ENCODE measurements around the gene CSF1.

Gene CSF1

GRCh38 chr1:109901524-109902145 is 9.0 kb upstream of the CSF1 start:
- DNase-seq (ENCODE audit: low read depth in 3 of 3), result no peak

- no peak for DNase-seq (ENCODE audit: low read depth in 3 of 3)
Measured at GRCh38 chr1:109902204-109902985, 8.3 kb upstream of the CSF1 start.

GRCh38 chr1:109903376-109903930 is 7.2 kb upstream of the CSF1 start:
- no peak for DNase-seq (ENCODE audit: low read depth in 3 of 3)

GRCh38 chr1:109904105-109904817 is 6.4 kb upstream of the CSF1 start:
- DNase-seq (ENCODE audit: low read depth in 3 of 3), result no peak

- no peak for DNase-seq (ENCODE audit: low read depth in 3 of 3)
Measured at GRCh38 chr1:109905491-109905890, 5.2 kb upstream of the CSF1 start.

GRCh38 chr1:109906160-109906838 is 4.3 kb upstream of the CSF1 start:
- DNase-seq (ENCODE audit: low read depth in 3 of 3), result peak in 2 of 3 donors; percentile 39 to 46

GRCh38 chr1:109906839-109907180 is 3.8 kb upstream of the CSF1 start:
- DNase-seq (ENCODE audit: low read depth in 3 of 3), result no peak

GRCh38 chr1:109907190-109907774 is 3.4 kb upstream of the CSF1 start:
- no peak for DNase-seq (ENCODE audit: low read depth in 3 of 3)

GRCh38 chr1:109908836-109909235 is 1.8 kb upstream of the CSF1 start:
- DNase-seq (ENCODE audit: low read depth in 3 of 3), result no peak

- no peak for DNase-seq (ENCODE audit: low read depth in 3 of 3)
Measured at GRCh38 chr1:109909561-109909960, 1.1 kb upstream of the CSF1 start.

GRCh38 chr1:109910963-109911798 is 532 bp downstream of the CSF1 start:
- DNase-seq (ENCODE audit: low read depth in 3 of 3), result no peak

- no peak for DNase-seq (ENCODE audit: low read depth in 3 of 3)
Measured at GRCh38 chr1:109912214-109912861, 1.7 kb downstream of the CSF1 start.

GRCh38 chr1:109912873-109913272 is 2.2 kb downstream of the CSF1 start:
- DNase-seq (ENCODE audit: low read depth in 3 of 3), result no peak

GRCh38 chr1:109913360-109913879 is 2.8 kb downstream of the CSF1 start:
- DNase-seq (ENCODE audit: low read depth in 3 of 3), result no peak

- DNase-seq (ENCODE audit: low read depth in 3 of 3), result no peak
Measured at GRCh38 chr1:109914587-109915240, 4.1 kb downstream of the CSF1 start.

- DNase-seq (ENCODE audit: low read depth in 3 of 3), result no peak
Measured at GRCh38 chr1:109917051-109917767, 6.6 kb downstream of the CSF1 start.

- no peak for DNase-seq (ENCODE audit: low read depth in 3 of 3)
Measured at GRCh38 chr1:109917768-109918606, 7.3 kb downstream of the CSF1 start.

GRCh38 chr1:109918671-109919070 is 8.0 kb downstream of the CSF1 start:
- no peak for DNase-seq (ENCODE audit: low read depth in 3 of 3)
